HG03097 (cell line): ENCODE results near the gene MLX.
"Not testable (repeated sequence)": the region's sequence is repeated elsewhere in the genome, so short reads cannot be mapped to it uniquely, and the experiment has no call there.

ENCODE experiments used
- ATAC-seq: cut with Tn5 transposase; IDR thresholded peaks from one replicate; pipeline ENCODE4 v1.9.1; 2021; ENCODE audit not compliant: unreplicated experiment, low FRiP score

The MLX gene

DNA sequence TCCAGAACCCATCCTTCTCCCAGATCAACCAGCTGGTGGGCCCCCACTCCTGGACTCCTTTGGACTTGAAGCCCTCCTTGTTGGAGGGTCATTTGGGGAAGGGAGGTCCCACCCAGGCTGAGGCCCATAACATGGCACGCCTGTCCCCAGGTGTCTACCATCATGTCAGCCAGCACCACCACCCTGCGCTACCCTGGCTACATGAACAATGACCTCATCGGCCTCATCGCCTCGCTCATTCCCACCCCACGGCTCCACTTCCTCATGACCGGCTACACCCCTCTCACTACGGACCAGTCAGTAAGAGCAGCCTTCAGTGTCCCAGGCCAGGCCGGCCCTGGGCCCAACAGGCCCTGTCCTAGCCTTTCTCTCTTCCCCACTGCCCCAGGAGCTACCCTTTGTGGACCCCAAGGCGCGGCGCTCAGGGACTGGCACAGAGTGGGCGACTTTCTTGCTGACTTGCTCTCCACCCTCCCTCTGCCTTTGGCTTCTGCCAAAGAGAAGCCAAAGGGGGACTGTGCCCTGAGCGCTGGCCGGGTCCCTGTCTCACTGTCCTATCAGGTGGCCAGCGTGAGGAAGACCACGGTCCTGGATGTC is 46.9 kb downstream of the MLX start:
- ATAC-seq, result no peak

DNA sequence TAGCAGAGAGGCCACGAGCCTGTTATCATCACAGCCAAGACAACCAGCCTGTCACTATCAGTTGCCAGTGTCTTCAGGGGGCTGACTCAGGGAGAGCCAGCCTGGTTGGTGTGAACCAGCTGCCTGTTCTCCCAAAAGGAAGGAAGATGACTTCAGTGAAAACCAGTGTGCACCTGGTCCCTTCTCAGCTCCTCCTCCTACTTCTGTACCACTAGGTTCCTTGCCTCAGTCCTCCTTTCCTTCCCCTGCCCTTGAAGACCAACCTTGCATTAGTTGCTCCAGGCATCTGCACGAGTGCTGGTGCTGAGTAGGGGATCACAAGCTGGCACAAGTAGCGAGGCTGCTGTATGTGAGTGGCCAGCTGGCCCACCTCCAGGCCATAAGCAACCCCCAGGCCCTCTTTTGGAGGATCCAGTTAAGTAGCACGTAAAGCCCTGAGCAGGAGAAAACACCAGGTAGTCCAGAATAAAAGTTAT is 51.1 kb downstream of the MLX start:
- ATAC-seq, result peak; percentile 16

DNA sequence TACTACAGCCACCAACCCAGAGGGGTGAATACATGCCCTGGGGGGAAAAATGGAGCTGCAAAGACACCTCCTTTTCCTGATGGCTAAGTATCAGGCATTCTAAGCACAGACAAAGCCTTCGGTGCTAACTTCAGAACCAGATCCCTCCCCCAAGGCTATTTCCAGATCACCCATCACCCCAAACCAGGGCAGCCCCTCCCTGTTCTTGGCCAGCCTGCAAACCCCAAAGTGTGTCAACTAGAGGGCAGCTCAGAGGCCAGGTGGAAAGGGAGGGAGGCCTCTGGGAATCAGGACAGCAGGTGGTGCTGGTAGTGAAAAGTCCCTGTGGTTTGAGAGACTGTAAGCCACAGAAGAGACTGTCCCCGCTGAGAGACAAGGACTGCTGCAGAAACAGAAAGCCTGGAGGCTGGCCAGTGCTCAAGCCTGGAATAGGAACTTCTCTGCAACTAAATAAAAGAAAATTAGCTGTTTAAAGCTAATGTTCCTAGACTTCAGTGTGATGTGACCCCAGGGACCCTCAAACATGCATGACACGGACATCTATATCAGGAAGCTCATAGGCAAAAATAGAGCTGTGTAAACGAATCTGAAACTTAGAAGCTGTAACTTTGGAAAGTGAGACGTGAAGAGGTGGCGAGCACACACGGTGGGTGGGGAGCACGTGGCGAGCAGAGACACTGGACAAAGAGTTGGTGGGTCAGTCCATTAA is 51.7 kb downstream of the MLX start:
- ATAC-seq, result peak; percentile 74

DNA sequence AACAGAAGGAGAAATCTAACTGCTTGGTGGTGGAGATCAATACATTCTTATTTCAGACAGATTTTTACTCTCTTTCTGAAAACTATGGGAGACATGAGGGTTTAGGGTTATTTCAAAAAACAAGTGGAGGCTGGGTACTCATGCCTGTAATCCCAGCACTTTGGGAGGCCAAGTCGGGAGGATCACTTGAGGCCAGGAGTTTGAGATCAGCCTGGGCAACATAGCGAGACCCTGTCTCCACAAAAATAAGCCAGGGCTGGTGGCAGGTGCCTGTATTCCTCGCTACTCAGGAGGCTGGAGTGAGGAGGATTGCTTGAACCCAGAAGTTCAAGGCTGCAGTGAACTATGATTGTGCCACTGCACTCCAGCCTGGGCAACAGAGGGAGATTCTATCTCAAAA is 55.1 kb downstream of the MLX start:
- ATAC-seq, result not testable (repeated sequence)
